Suprapubic skin (tissue), 4 donors: ENCODE data around the gene ZNF652. TPM values are rescaled to one million over a fixed set of nuclear protein-coding genes. Genes with fewer than 3 reads are reported as not detected.
A peak's percentile ranks its signal among the peaks of the same experiment; 100 is the strongest.
"Not testable (repeated sequence)": the region's sequence is repeated elsewhere in the genome, so short reads cannot be mapped to it uniquely, and the experiment has no call there.

ENCODE experiments used
- DNase-seq, 2 donors: peaks; one replicate each; pipeline ENCODE4 v3.0.0-alpha.2; 2019; ENCODE audit warnings: low spot score in 2 of 2
- H3K27ac ChIP-seq: fragments of 200-600 bp; sonication (generic); one replicate; pipeline ENCODE4 v1.5.1; 2019
- H3K27me3 ChIP-seq: fragments of 200-600 bp; sonication (generic); one replicate; pipeline ENCODE4 v1.5.1; 2019
- H3K36me3 ChIP-seq: fragments of 200-600 bp; sonication (generic); one replicate; pipeline ENCODE4 v1.5.1; 2019
- H3K4me1 ChIP-seq: fragments of 200-600 bp; sonication (generic); one replicate; pipeline ENCODE4 v1.5.1; 2019
- H3K4me3 ChIP-seq: fragments of 200-600 bp; sonication (generic); one replicate; pipeline ENCODE4 v1.5.1; 2019; ENCODE audit warnings: mild to moderate bottlenecking
- H3K9me3 ChIP-seq: fragments of 200-600 bp; sonication (generic); one replicate; pipeline ENCODE4 v1.5.1; 2019
- EP300 ChIP-seq: sonication (generic); formaldehyde crosslinking; IDR thresholded peaks from one replicate; pipeline ENCODE4 v1.6.1; 2017; ENCODE audit warnings: antibody characterized with exemption
- POLR2A ChIP-seq, 2 donors: fragments of 450-650 bp; IDR thresholded peaks; one replicate each; pipeline ENCODE4 v1.6.1; 2017; ENCODE audit warnings: antibody characterized with exemption in 2 of 2, mild to moderate bottlenecking in 2 of 2, moderate library complexity in 2 of 2
- POLR2AphosphoS5 ChIP-seq, 3 donors: sonication (generic); formaldehyde crosslinking; IDR thresholded peaks; one replicate each; pipeline ENCODE4 v1.6.1; 2017; ENCODE audit warnings: antibody characterized with exemption in 3 of 3
- WGBS: methylation state at CpG from one replicate; pipeline ENCODE4 v1.1.5; 2018; 5-methylcytosine and 5-hydroxymethylcytosine counted together
- total RNA-seq, 4 donors: library from RNA; depleted of rRNA; stranded (reverse); fragments of >200 nt; gene quantifications; one replicate each; pipeline ENCODE4 v1.1.0, GENCODE V29; 2016
- TF ChIP-seq, protein P1 (sequence below), 2 donors: fragments of 200-600 bp in 1 of 2; fragments of 450-650 bp in 1 of 2; sonication (generic) in 1 of 2; IDR thresholded peaks; one replicate each; pipeline ENCODE4 v1.5.1; 2016 to 2019; ENCODE audit warnings: antibody characterized with exemption in 2 of 2, mild to moderate bottlenecking in 1 of 2, moderate library complexity in 1 of 2

ZNF652 gene
- total RNA-seq, 4 donors from 2014 or later, result 76.6 to 148 (median 83.2) TPM

- WGBS, result 78% methylated on average over 5 of the region's 5 CpGs
- Histone ChIP-seq H3K36me3 (no peaks in the 10 kb centered on the region), H3K4me1 (peaks cover 5% of the 10 kb centered on the region), H3K4me3 (no peak overlapping the region), H3K27me3 (no peaks in the 10 kb centered on the region), H3K27ac (no peak overlapping the region), H3K9me3 (no peaks in the 10 kb centered on the region)
- TF ChIP-seq EP300 (no peak), POLR2AphosphoS5 (IDR thresholded peaks at IDR 0.05) (no peak), POLR2A (IDR thresholded peaks at IDR 0.05) (no peak)
- TF ChIP-seq, protein P1, sequence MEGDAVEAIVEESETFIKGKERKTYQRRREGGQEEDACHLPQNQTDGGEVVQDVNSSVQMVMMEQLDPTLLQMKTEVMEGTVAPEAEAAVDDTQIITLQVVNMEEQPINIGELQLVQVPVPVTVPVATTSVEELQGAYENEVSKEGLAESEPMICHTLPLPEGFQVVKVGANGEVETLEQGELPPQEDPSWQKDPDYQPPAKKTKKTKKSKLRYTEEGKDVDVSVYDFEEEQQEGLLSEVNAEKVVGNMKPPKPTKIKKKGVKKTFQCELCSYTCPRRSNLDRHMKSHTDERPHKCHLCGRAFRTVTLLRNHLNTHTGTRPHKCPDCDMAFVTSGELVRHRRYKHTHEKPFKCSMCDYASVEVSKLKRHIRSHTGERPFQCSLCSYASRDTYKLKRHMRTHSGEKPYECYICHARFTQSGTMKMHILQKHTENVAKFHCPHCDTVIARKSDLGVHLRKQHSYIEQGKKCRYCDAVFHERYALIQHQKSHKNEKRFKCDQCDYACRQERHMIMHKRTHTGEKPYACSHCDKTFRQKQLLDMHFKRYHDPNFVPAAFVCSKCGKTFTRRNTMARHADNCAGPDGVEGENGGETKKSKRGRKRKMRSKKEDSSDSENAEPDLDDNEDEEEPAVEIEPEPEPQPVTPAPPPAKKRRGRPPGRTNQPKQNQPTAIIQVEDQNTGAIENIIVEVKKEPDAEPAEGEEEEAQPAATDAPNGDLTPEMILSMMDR (IDR thresholded peaks at IDR 0.05), result no peak
- no peak for DNase-seq
Measured at GRCh38 chr17:49269356-49269755, 92.7 kb downstream of the ZNF652 start.

DNA sequence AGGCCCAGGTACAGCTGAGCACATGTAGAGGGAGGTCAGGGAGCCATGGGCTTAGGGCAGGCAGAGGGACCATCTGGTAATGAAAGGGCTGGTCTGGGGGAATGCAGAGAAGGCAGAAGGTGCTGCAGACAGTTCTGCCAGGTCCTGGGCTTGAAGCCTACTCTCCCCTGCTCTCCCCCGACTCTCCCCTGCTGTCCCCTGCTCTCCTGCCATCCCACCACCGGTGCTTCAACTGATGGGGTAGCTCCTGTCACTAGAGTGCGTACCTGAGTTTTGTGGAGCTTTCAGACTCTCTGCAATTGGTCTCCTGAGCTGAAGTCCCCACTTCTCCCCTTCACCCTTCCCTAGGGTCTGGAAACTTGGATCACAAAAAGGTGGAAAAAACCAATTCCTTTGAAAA, 94.1 kb downstream of the ZNF652 start:
- Histone ChIP-seq H3K27me3 (no peaks in the 10 kb centered on the region), H3K27ac (no peak overlapping the region), H3K4me1 (peaks cover 5% of the 10 kb centered on the region), H3K36me3 (no peaks in the 10 kb centered on the region), H3K4me3 (no peak overlapping the region), H3K9me3 (no peaks in the 10 kb centered on the region)
- WGBS, result 86% methylated on average over 3 of the region's 3 CpGs
- DNase-seq, result no peak
- TF ChIP-seq, protein P1 (IDR thresholded peaks at IDR 0.05), result no peak
- TF ChIP-seq EP300, result no peak
- no peak for TF ChIP-seq POLR2AphosphoS5 (IDR thresholded peaks at IDR 0.05)
- no peak for TF ChIP-seq POLR2A (IDR thresholded peaks at IDR 0.05)

DNA sequence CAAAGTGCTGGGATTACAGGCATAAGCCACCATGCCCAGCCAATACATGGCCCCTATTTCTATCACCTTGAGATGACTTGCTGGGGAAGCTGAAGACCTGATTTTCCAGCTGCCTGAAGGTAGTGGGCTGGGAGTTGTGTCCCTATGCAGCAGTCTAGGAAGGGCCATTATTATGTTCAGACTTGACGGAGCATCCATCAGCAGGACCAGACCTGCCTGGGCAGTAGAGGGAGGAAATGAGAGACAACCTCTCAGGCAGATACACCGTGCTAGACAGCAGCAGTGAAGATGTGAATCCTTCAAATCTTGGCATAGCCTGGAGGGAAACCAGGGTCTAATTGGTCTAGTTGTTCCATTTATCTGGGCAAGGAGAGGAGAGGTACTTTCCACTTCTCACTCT, 95.8 kb downstream of the ZNF652 start:
- Histone ChIP-seq H3K36me3 (no peaks in the 10 kb centered on the region), H3K27me3 (no peaks in the 10 kb centered on the region), H3K9me3 (no peaks in the 10 kb centered on the region), H3K4me3 (no peak overlapping the region), H3K4me1 (peaks cover 5% of the 10 kb centered on the region), H3K27ac (no peak overlapping the region)
- 55% methylated on average over 2 of the region's 2 CpGs for WGBS
- no peak for DNase-seq
- TF ChIP-seq POLR2A (IDR thresholded peaks at IDR 0.05) (no peak), POLR2AphosphoS5 (IDR thresholded peaks at IDR 0.05) (no peak), EP300 (no peak)
- TF ChIP-seq, protein P1 (IDR thresholded peaks at IDR 0.05), result no peak

GRCh38 chr17:49261540-49261939, 100.5 kb downstream of the ZNF652 start:
- DNase-seq, H3K36me3 ChIP-seq, H3K27me3 ChIP-seq, H3K9me3 ChIP-seq, H3K27ac ChIP-seq, H3K4me3 ChIP-seq: not testable (repeated sequence)
- peaks cover 18% of the 10 kb centered on the region for H3K4me1 ChIP-seq
- WGBS, result 91% methylated on average over 9 of the region's 9 CpGs

- TF ChIP-seq EP300 (no peak), POLR2A (IDR thresholded peaks at IDR 0.05) (no peak), POLR2AphosphoS5 (IDR thresholded peaks at IDR 0.05) (no peak)
- TF ChIP-seq, protein P1 (IDR thresholded peaks at IDR 0.05), result no peak
- 43% methylated on average over 7 of the region's 11 CpGs for WGBS
- Histone ChIP-seq H3K36me3 (no peaks in the 10 kb centered on the region), H3K4me3 (peak overlapping the region; percentile 67), H3K27ac (peak overlapping the region; percentile 85), H3K27me3 (no peaks in the 10 kb centered on the region), H3K9me3 (no peaks in the 10 kb centered on the region), H3K4me1 (peaks cover 13% of the 10 kb centered on the region)
- no peak for DNase-seq
Measured at GRCh38 chr17:49260817-49261291, 101.2 kb downstream of the ZNF652 start.
